AG09309 (cell line): ENCODE results near the gene DHCR24.

Experiments used
- DNase-seq: peaks from one replicate; pipeline ENCODE4 v3.0.0-alpha.2; 2010; ENCODE audit warnings: low read depth
- H3K4me3 ChIP-seq: 2 replicates; pipeline ENCODE4 v1.5.1; 2011; ENCODE audit warnings: mild to moderate bottlenecking, low read depth, low read length, moderate library complexity; ENCODE audit not compliant: control insufficient read depth
- TF ChIP-seq, protein P1 (sequence below): IDR thresholded peaks from 2 replicates; pipeline ENCODE4 v1.5.1; 2011; ENCODE audit warnings: mild to moderate bottlenecking, low read depth, low read length, inconsistent platforms; ENCODE audit not compliant: insufficient read depth, control insufficient read depth; ENCODE audit errors: missing control alignments

The DHCR24 gene

DNA sequence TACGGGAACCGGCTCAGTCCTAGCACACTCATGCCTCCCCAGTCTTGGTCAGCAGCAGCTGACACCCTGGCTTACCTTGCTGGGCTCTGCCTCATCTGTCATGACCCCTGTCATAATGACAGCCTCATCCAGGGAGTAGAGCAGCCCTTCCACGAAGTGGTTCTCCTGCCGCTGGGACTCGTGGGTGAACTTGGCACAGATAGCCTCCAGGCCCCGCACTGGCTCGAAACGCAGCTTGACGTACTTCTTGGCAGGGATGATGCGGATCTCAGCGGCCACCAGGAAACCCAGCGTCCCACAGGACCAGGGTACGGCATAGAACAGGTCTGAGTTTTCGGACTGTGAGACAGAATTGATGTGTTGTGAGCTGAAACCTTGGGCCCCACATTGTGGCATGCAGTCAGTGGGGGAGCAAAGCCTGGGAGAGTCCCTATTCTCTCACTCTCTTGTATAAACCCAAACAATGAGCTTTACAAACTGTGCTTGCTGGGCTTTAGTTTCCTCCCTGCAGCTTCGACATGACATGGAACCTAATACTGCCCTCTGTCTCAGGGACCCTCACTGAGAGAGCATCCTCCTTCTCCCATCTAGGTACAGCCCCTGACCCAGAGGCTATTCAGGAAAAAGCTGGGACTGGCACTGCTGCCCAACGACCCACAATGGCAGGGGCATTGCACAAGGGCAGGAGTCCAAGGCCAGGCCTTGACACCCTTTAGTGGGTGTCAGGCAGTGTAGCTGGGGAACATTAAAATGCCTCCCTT is 15.5 kb downstream of the DHCR24 start:
- TF ChIP-seq, protein P1, sequence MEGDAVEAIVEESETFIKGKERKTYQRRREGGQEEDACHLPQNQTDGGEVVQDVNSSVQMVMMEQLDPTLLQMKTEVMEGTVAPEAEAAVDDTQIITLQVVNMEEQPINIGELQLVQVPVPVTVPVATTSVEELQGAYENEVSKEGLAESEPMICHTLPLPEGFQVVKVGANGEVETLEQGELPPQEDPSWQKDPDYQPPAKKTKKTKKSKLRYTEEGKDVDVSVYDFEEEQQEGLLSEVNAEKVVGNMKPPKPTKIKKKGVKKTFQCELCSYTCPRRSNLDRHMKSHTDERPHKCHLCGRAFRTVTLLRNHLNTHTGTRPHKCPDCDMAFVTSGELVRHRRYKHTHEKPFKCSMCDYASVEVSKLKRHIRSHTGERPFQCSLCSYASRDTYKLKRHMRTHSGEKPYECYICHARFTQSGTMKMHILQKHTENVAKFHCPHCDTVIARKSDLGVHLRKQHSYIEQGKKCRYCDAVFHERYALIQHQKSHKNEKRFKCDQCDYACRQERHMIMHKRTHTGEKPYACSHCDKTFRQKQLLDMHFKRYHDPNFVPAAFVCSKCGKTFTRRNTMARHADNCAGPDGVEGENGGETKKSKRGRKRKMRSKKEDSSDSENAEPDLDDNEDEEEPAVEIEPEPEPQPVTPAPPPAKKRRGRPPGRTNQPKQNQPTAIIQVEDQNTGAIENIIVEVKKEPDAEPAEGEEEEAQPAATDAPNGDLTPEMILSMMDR, result no peak
- no peak for DNase-seq
- no peak overlapping the region for H3K4me3 ChIP-seq

DNA sequence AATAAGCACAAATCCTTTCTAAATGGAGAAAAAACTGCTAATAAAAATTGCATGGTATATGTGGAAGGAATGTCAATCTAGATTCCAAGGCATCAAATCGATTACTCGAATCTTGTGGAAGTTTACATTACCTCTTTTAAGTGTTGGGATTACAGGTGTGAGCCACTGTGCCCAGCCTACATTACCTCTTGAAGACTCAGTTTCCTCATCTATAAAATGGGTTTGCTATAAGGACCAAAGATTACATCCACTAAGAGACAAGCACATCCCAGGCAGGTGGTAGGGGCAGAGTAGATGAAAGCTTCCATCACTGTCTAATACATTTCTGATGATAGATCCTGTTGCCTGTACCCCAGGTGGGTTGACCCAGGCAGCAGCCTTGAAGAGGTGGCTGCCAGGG is 16.1 kb downstream of the DHCR24 start:
- TF ChIP-seq, protein P1, result no peak
- H3K4me3 ChIP-seq, result no peak overlapping the region
- no peak for DNase-seq

DNA sequence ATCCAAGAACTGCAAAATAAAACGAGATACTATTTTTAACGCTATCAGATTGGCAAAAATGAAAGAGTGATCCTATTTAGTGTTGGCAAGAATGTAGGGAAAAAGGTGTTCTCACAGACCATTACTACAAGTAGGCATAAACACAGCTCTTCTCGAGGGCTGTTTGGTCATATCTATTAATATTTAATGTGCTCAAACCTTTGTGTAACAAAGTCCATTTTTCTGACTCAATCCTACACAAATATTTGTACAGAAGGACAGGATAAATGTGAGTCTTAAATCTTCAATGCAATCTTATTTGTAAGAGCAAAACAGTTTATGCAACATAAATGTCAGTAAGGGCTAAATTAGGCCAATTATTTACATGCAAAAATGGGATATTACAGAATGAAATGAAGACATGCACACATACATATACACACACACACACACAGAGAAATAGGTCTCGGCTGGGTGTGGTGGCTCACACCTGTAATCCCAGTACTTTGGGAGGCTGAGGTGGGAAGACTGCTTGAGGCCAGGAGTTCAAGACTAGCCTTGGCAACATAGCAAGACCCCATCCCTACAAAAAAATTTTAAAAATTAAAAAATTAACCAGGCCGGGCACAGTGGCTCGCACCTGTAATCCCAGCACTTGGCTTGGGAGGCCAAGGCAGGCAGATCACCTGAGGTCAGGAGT is 17.7 kb downstream of the DHCR24 start:
- no peak overlapping the region for H3K4me3 ChIP-seq
- no peak for DNase-seq

DNA sequence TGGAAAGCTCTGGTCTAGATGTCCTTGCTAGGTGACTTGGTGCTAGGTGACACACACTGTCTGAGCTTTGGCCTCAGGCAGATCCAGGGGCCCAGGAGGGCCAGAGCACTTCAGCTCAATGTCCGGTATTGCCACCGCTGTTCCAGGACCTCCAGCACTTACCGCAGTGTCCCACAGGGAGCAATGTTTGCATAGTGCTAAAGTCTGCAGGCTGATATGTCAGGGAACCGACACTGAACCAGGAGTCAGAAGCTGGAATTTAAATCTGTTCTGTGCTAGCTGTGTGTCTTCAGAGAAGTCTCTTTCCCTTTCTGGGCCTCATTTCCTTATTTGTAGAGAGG is 19.3 kb downstream of the DHCR24 start:
- no peak for DNase-seq
- H3K4me3 ChIP-seq, result no peak overlapping the region
- TF ChIP-seq, protein P1, result no peak

More for the DNA sequence above, 17.7 kb downstream of the DHCR24 start:
- TF ChIP-seq, protein P1, result no peak

DNA sequence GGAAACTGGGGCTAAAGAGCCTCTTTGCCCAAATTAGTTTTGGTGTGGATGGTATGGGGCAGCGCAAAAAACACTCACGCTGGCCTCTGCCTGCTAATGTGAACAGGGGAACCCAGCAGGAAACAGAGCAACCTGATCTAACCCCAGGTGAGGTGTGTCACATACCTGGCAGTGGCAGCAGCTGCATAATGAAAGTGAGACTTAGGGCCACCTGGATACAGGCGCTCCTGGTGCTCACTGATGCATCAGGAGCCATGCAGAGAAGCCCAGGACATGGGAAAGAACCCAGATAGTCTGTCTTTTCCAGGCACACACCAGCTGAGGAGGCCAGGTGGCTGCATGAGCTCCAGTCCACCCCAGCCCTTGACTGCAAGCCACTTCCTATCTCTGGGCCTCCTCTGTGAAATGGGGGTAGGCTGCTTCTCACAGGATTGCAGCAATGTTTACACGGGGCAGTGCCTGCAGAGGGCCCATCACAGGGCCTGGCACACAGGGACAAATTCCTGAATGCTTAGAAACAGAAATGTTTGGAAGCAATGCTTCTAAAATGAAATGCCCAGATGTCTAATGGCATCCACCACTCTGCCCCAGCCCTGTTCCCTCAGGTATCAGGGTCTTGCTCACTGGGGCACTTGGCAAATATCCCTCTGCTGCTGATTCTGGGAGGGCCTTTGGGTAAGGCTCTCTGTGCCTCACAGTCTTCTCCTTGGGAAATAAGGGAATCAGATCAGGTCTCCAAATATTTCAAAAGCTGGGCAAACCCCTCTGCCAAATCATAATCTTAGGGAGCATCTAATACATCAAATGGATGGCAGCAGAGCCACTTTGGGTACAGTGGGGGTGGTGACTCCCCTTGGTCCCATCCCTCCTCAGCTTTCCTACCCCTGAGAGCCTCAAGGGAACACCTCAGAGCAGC is 19.9 kb downstream of the DHCR24 start:
- no peak for DNase-seq
- no peak overlapping the region for H3K4me3 ChIP-seq
- TF ChIP-seq, protein P1, result no peak

DNA sequence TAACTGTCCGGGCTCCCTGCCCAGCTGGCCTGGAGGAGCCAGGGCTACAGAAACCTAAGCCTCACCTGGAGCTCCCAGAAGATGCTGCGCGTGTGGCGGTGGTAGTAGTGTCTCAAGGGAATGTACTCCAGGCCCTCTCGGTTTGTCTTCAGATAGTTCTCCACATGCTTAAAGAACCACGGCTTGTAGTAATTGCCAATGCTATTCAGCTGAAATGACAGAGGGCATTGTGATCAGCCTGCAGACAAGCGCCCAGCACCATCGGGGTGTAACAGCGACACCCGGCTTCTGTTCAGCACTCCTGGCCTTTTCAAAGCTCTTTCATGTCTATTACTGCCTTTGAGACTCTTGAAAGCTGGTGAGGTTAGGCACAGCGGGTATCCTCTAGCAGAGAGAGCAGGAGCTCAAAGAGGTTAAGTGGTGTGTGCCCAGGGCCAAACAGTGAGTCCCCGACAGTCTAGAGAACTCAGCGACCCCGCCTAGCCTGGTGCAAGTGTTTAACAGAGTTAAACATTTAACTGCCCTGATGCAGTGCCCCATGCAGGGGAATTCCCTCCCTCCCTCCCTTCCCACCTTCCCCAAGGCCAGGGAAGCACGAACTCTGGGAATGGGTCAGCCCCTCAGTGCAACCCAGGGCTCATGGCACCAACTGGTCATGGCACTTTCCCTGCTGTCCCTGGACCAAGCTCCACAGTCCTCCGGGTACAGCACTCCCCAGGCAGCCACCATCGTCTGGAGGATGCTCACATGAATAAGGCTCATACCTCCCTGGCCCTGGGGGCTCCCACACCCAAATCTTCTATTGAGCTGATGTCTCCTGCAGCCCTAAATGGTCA is 21.5 kb downstream of the DHCR24 start:
- TF ChIP-seq, protein P1, result no peak
- H3K4me3 ChIP-seq, result no peak overlapping the region
- DNase-seq, result no peak
